Mesenchymal stem cell (in vitro differentiated cells and primary cell): ENCODE data around the gene ARHGAP24.

Experiments
- DNase-seq: peaks from one replicate; pipeline ENCODE4 v3.0.0-alpha.2; 2013
- H2AFZ ChIP-seq: one replicate; pipeline ENCODE4 v1.6.1; 2013; ENCODE audit warnings: low read depth, mild to moderate bottlenecking, control low read depth, inconsistent platforms, low read length, moderate library complexity
- H2AK5ac ChIP-seq: 2 replicates; pipeline ENCODE4 v1.6.1; 2013; ENCODE audit warnings: low read length, moderate library complexity, mild to moderate bottlenecking, inconsistent platforms; ENCODE audit not compliant: severe bottlenecking
- H2BK120ac ChIP-seq: one replicate; pipeline ENCODE4 v1.6.1; 2013; ENCODE audit warnings: low read depth, mild to moderate bottlenecking, inconsistent platforms, low read length, moderate library complexity
- H2BK12ac ChIP-seq, 2 experiments: one replicate each; pipeline ENCODE4 v1.6.1; 2013; ENCODE audit warnings: inconsistent platforms in 2 of 2, low read length in 2 of 2, mild to moderate bottlenecking in 2 of 2, moderate library complexity in 2 of 2, control low read depth in 1 of 2
- H2BK15ac ChIP-seq: one replicate; pipeline ENCODE4 v1.6.1; 2013; ENCODE audit warnings: mild to moderate bottlenecking, low read depth, inconsistent platforms; ENCODE audit not compliant: poor library complexity, severe bottlenecking
- H2BK5ac ChIP-seq: 2 replicates; pipeline ENCODE4 v1.6.1; 2013; ENCODE audit warnings: low read depth, mild to moderate bottlenecking, low read length, control low read depth, inconsistent platforms; ENCODE audit not compliant: poor library complexity, severe bottlenecking
- H3K14ac ChIP-seq, 2 experiments: one replicate each; pipeline ENCODE4 v1.6.1; 2013; ENCODE audit warnings: inconsistent platforms in 2 of 2, low read length in 2 of 2, control low read depth in 1 of 2, mild to moderate bottlenecking in 1 of 2, moderate library complexity in 1 of 2
- H3K18ac ChIP-seq, 2 experiments: one replicate each; pipeline ENCODE4 v1.6.1; 2013; ENCODE audit warnings: inconsistent platforms in 2 of 2, low read length in 2 of 2, control low read depth in 1 of 2, low read depth in 1 of 2, mild to moderate bottlenecking in 1 of 2
- H3K23ac ChIP-seq, 2 experiments: one replicate each; pipeline ENCODE4 v1.6.1; 2013; ENCODE audit warnings: inconsistent platforms in 2 of 2, low read length in 2 of 2, mild to moderate bottlenecking in 2 of 2, moderate library complexity in 2 of 2, control low read depth in 1 of 2
- H3K27ac ChIP-seq: 2 replicates; pipeline ENCODE4 v1.5.1; 2013; ENCODE audit warnings: mild to moderate bottlenecking, moderate library complexity, low read length, control low read depth, inconsistent platforms; ENCODE audit not compliant: poor library complexity, severe bottlenecking
- H3K27me3 ChIP-seq, 2 experiments: 2 replicates each; pipeline versions ENCODE4 v1.6.1 to v1.7.0; 2013; ENCODE audit warnings: low read length in 2 of 2, mild to moderate bottlenecking in 2 of 2, moderate library complexity in 2 of 2, control low read depth in 1 of 2, inconsistent platforms in 1 of 2; ENCODE audit not compliant: control insufficient read depth in 1 of 2, insufficient read depth in 1 of 2
- H3K36me3 ChIP-seq, 2 experiments: 2 replicates each; pipeline versions ENCODE4 v1.6.1 to v1.7.0; 2013; ENCODE audit warnings: low read length in 2 of 2, control low read depth in 1 of 2, inconsistent platforms in 1 of 2, low read depth in 1 of 2, mild to moderate bottlenecking in 1 of 2; ENCODE audit not compliant: insufficient read depth in 2 of 2, control insufficient read depth in 1 of 2
- H3K4ac ChIP-seq, 2 experiments: one replicate each; pipeline ENCODE4 v1.6.1; 2013; ENCODE audit warnings: inconsistent platforms in 2 of 2, low read length in 2 of 2, mild to moderate bottlenecking in 2 of 2, moderate library complexity in 2 of 2, control low read depth in 1 of 2, low read depth in 1 of 2
- H3K4me1 ChIP-seq: 2 replicates; pipeline ENCODE4 v1.6.1; 2013; ENCODE audit warnings: low read depth, low read length, control low read depth; ENCODE audit not compliant: control insufficient read depth, insufficient read depth
- H3K4me2 ChIP-seq: 2 replicates; pipeline ENCODE4 v1.6.1; 2013; ENCODE audit warnings: low read length, mild to moderate bottlenecking, inconsistent platforms; ENCODE audit not compliant: poor library complexity, severe bottlenecking
- H3K4me3 ChIP-seq, 2 experiments: 2 replicates each; pipeline versions ENCODE4 v1.5.1 to v1.7.0; 2013; ENCODE audit warnings: low read length in 2 of 2, mild to moderate bottlenecking in 2 of 2, control low read depth in 1 of 2, low read depth in 1 of 2; ENCODE audit not compliant: insufficient read depth in 1 of 2
- H3K79me1 ChIP-seq: replicated peaks from 2 replicates; pipeline ENCODE4 v1.6.1; 2013; ENCODE audit warnings: mild to moderate bottlenecking, control low read depth, low read length, inconsistent platforms; ENCODE audit not compliant: poor library complexity, severe bottlenecking
- H3K9ac ChIP-seq: 2 replicates; pipeline ENCODE4 v1.7.0; 2013; ENCODE audit warnings: mild to moderate bottlenecking, low read length, moderate library complexity
- H3K9me3 ChIP-seq: 2 replicates; pipeline ENCODE4 v1.7.0; 2013; ENCODE audit warnings: mild to moderate bottlenecking, low read length; ENCODE audit not compliant: control insufficient read depth
- H4K8ac ChIP-seq: one replicate; pipeline ENCODE4 v1.6.1; 2013; ENCODE audit warnings: inconsistent platforms, mild to moderate bottlenecking, low read length, moderate library complexity
- H4K91ac ChIP-seq: one replicate; pipeline ENCODE4 v1.6.1; 2013; ENCODE audit warnings: mild to moderate bottlenecking, low read length, inconsistent platforms
- WGBS: methylation state at CpG from one replicate; pipeline ENCODE4 v1.1.7; 2013; ENCODE audit warnings: mixed read lengths; 5-methylcytosine and 5-hydroxymethylcytosine counted together

Gene ARHGAP24

GRCh38 chr4:85919200-85919887 lies 444.4 kb downstream of the ARHGAP24 start:
- H3K36me3 ChIP-seq: peaks cover 0 to 13% of the 10 kb centered on the region in 2 experiments
- H3K23ac ChIP-seq: no peak overlapping the region
- H2BK12ac ChIP-seq: no peak overlapping the region
- no peak overlapping the region for H3K18ac ChIP-seq
- no peak overlapping the region for H2BK120ac ChIP-seq
- no peaks in the 10 kb centered on the region for H3K9me3 ChIP-seq
- H4K8ac ChIP-seq: no peak overlapping the region
- no peak overlapping the region for H4K91ac ChIP-seq
- no peaks in the 10 kb centered on the region for H3K79me1 ChIP-seq
- H3K27ac ChIP-seq: no peak overlapping the region
- no peak overlapping the region for H3K9ac ChIP-seq
- no peak overlapping the region for H2AK5ac ChIP-seq
- no peaks in the 10 kb centered on the region for H3K4me1 ChIP-seq
- H3K4ac ChIP-seq: no peak overlapping the region
- H2BK5ac ChIP-seq: no peak overlapping the region
- 92% methylated on average over 3 of the region's 6 CpGs for WGBS
- H3K4me2 ChIP-seq: no peak overlapping the region
- no peak for DNase-seq
- H3K4me3 ChIP-seq: no peak overlapping the region
- no peaks in the 10 kb centered on the region for H3K27me3 ChIP-seq
- H2AFZ ChIP-seq: no peak overlapping the region
- H3K14ac ChIP-seq: no peak overlapping the region
- H2BK15ac ChIP-seq: no peak overlapping the region

GRCh38 chr4:85925071-85925470 lies 450.1 kb downstream of the ARHGAP24 start:
- H3K4me3 ChIP-seq: no peak overlapping the region
- no peaks in the 10 kb centered on the region for H3K9me3 ChIP-seq
- WGBS: 81% methylated on average over 6 of the region's 6 CpGs
- no peak overlapping the region for H3K4me2 ChIP-seq
- no peak overlapping the region for H3K27ac ChIP-seq
- peaks cover 4% of the 10 kb centered on the region for H3K4me1 ChIP-seq
- H4K8ac ChIP-seq: no peak overlapping the region
- peaks cover 0 to 42% of the 10 kb centered on the region in 2 experiments for H3K36me3 ChIP-seq
- H3K14ac ChIP-seq: no peak overlapping the region
- no peak overlapping the region for H3K23ac ChIP-seq
- no peak overlapping the region for H3K18ac ChIP-seq
- H2AFZ ChIP-seq: no peak overlapping the region
- H3K27me3 ChIP-seq: no peaks in the 10 kb centered on the region
- no peak overlapping the region for H2BK12ac ChIP-seq
- H3K79me1 ChIP-seq: no peaks in the 10 kb centered on the region
- no peak overlapping the region for H3K9ac ChIP-seq
- H2BK120ac ChIP-seq: no peak overlapping the region
- no peak overlapping the region for H3K4ac ChIP-seq
- no peak overlapping the region for H4K91ac ChIP-seq
- no peak overlapping the region for H2BK15ac ChIP-seq
- no peak overlapping the region for H2AK5ac ChIP-seq
- no peak overlapping the region for H2BK5ac ChIP-seq
- DNase-seq: no peak

- Histone ChIP-seq H2AK5ac (no peak overlapping the region), H3K79me1 (peaks cover 3% of the 10 kb centered on the region), H3K4me2 (peak overlapping the region; percentile 66), H2BK12ac (no peak overlapping the region), H2BK15ac (no peak overlapping the region), H3K18ac (peak overlapping the region in 1 of 2 experiments; percentile 52), H2AFZ (no peak overlapping the region), H3K4ac (no peak overlapping the region), H3K36me3 (peaks cover 0 to 36% of the 10 kb centered on the region in 2 experiments), H3K4me3 (no peak overlapping the region), H2BK120ac (no peak overlapping the region), H4K91ac (no peak overlapping the region), H3K27me3 (no peaks in the 10 kb centered on the region), H3K4me1 (peaks cover 12% of the 10 kb centered on the region), H2BK5ac (peak overlapping the region; percentile 73), H3K14ac (peak overlapping the region in 1 of 2 experiments; percentile 32), H3K27ac (peak overlapping the region; percentile 91), H4K8ac (no peak overlapping the region), H3K9me3 (no peaks in the 10 kb centered on the region), H3K9ac (peak overlapping the region; percentile 19), H3K23ac (no peak overlapping the region)
- peak; percentile 35 for DNase-seq
- 81% methylated on average over 3 of the region's 5 CpGs for WGBS
Measured at GRCh38 chr4:85928775-85929591, 454.0 kb downstream of the ARHGAP24 start.

- Histone ChIP-seq H2BK15ac (no peak overlapping the region), H3K79me1 (peaks cover 3% of the 10 kb centered on the region), H3K23ac (no peak overlapping the region), H3K36me3 (peaks cover 0 to 29% of the 10 kb centered on the region in 2 experiments), H2BK5ac (peak overlapping the region; percentile 50), H2AFZ (no peak overlapping the region), H2AK5ac (no peak overlapping the region), H3K4me1 (peaks cover 12% of the 10 kb centered on the region), H3K4ac (no peak overlapping the region), H3K4me2 (peak overlapping the region; percentile 76), H3K27ac (peak overlapping the region; percentile 91), H2BK120ac (no peak overlapping the region), H3K27me3 (no peaks in the 10 kb centered on the region), H3K9me3 (no peaks in the 10 kb centered on the region), H3K4me3 (no peak overlapping the region), H3K18ac (no peak overlapping the region), H2BK12ac (no peak overlapping the region), H4K8ac (no peak overlapping the region), H4K91ac (no peak overlapping the region), H3K9ac (no peak overlapping the region), H3K14ac (no peak overlapping the region)
- 23% methylated on average over 3 of the region's 10 CpGs for WGBS
- no peak for DNase-seq
Measured at GRCh38 chr4:85929961-85930665, 455.2 kb downstream of the ARHGAP24 start.
